Activated CD4-positive, CD25-positive, alpha-beta regulatory T cell treated with anti-CD3 and anti-CD28 coated beads, Interleukin-2, amount 50 U/mL, for 16 hours (primary cell): ENCODE data around the gene SRSF5.
"Not testable (repeated sequence)": the region's sequence is repeated elsewhere in the genome, so short reads cannot be mapped to it uniquely, and the experiment has no call there.

Experiments used
- DNase-seq: peaks from one replicate; pipeline ENCODE4 v3.0.0-alpha.2; 2020; ENCODE audit warnings: low read depth, low spot score

SRSF5 gene

DNA sequence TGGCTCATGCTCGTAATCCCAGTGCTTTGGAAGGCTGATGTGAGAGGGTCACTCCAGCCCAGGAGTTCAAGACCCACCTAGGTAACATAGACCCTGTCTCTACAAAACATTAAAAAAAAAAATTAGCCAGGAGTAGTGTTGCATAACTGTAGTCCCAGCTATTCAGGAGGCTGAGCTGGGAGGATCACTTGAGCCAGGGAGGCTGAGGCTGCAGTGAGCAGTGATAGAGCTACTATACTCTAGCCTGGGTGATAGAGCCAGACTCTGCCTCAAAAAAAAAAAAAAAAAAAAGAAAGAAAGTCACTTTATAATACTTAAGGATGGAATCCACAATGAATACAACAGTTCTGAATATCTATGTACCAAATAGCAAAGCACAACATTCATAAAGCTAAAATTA is 40.2 kb downstream of the SRSF5 start:
- DNase-seq = no peak

DNA sequence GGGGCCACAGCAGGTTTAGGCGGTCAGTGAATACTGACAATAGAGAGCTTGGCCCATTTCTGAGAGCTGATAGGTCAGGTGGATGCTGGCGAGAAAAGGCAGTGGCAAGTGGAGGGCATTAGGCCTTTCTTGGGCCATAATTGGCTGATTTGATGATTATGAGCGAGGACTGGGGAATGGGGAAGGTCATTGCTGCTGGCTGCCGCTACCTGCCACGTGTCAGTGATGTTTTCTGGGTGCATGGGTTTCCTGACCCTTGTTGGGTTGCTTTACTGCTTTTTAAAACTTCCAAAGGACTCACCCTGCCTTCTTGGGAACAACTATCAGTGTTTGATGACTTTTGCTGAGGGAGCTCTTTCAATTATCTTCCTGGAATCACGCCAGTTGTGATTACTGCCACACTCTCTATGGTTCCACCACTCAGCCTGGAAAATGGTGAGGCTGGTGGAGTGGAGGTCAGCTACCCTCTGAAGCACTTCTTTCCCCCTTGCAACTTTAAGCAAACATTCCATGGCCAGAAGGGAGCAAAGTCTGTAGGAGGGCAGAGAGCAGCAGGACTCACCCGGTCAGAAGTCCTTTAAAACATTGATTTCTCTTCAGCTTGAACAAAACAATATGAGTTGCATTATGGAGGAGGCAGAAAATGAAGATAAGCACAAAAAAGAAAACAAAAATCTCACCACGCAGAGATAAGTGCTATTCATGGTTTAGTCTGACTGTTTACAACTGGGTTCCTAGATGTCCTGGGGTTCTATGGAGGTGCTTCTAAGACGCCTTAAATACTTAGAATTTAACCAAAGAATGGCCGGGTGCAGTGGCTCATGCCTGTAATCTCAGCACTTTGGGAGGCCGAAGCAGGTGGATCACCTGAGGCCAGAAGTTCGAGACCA is 42.2 kb downstream of the SRSF5 start:
- no peak for DNase-seq

DNA sequence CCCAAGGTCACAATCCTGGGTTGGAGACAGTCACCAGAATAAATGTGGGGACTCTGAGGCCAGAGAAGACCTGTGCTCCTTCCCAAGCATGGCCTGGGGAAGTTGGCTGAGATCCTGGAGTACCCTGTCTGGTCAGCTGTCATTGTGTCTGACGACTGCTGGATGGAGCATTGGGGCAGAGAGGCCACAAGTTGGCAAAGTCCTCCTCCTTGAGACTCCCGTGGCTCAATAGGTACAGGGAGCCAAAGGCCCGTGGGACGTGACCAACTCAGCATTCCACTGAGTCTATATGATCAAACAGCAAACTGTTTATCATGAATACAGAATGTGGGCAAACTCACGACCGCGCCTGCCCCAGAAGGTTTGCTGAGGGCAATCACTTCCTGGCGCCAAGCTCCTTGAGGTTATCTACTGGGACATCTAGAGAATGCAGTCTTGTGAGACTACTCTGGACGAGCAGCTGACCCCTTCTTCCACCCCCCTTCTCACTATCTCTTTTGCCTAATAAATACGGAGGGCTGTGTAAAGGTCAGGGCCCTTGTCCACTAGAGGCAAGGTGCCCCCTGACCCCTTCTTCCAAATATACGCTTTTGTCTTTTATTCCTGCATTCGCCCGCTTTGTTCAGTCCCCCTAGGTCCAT is 44.4 kb downstream of the SRSF5 start:
- DNase-seq = no peak

DNA sequence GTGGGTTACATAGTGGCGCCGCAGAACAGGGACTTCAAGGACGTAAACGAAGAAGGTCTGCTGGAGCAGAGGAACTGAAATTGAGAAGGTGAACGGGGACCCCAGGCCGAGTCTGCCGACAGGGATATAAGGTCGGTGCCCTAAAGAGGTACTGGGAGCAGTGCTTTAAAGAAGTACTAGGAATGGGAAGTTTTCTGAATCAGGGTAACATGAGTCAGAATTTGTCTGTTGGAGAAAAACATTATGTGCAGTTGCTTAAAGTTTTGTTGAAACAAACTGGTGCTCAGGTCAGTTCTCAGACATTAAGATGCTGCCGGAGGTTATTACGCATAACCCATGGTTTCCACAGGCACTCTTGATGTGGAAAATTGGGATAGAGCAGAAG is 44.9 kb downstream of the SRSF5 start:
- no peak for DNase-seq

DNA sequence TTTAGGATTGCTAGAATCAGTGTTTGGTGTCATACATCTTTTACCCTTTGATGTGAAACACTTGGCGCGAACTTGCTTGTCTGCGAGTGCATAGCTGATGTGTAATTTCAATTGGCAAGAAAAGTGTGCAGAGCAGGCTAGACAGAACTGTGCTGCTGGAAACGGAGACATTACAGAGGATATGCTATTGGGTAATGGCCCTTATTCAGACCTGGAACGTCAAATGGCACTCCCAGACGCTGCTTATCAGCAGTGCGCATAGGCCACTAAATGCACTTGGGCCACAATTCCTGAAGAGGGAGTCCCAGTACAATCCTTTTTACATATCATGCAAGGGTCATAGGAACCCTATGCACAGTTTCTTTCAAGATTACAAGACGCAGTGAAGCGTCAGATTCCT is 45.8 kb downstream of the SRSF5 start:
- DNase-seq = no peak

DNA sequence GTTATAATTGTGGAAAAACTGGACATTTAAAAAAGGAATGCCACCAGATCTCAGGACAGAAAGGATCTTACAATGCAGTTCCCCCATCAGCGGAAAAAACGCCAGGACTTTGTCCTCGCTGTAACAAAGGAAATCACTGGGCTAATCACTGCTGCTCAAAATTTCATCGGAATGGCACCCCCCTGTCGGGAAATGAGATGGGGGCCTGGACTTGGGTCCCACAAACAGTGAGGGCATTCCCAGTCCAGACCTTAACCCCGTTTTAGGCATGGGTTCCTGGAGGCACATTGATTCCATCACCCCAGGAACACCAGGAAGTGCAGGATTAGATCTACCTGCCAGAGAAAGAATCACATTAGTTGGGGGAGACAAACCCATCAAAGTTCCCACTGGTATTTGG is 46.4 kb downstream of the SRSF5 start:
- not testable (repeated sequence) for DNase-seq

DNA sequence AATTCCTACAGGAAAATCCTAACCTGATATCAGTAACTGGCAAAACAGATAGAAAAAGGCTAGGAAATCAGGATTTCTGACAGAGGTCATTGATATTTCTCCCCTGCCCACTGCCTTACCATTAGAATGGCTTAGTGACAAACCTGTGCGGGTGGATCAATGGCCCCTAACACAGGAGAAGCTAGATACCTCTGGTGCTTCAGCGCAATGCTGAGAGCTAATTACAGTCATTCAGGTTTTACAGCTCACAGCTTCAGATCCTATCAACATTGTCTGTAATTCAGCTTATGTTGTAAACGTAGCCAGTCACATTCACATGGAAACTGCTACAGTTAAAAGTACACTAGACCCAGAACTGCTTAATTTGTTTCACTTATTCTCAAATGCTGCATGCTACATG is 47.5 kb downstream of the SRSF5 start:
- DNase-seq = no peak

DNA sequence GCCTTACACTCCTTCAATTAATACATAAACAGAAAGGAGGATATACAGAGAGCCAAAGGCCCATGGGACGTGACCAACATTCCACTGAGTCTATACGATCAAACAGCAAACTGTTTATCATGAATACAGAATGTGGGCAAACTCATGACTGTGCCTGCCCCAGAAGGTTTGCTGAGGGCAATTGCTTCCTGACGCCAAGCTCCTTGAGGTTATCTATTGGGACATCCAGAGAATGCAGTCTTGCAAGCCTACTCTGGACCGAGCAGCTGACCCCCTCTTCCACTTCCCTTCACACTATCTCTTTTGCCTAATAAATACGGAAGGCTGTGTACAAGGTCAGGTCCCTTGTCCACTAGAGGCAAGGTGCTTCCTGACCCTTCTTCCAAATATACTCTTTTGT is 48.6 kb downstream of the SRSF5 start:
- no peak for DNase-seq

DNA sequence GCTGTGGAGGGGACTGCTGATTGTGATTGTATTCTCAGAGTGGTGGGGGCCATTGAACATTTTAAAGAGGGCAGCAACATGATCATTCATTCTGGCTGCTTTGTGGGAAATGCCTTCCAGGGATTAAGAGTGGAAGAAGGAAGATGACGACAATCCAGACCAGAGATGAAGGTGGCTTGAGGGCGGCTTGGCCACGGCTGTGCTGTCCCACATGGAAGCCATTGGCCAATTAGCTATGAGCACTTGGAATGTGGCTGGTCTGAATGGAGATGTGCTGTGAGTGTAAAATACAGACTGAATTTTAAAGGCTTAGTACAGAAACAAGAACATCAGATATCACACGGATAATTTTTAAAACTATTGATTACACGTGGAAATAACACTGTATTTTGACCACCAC is 49.3 kb downstream of the SRSF5 start:
- no peak for DNase-seq

DNA sequence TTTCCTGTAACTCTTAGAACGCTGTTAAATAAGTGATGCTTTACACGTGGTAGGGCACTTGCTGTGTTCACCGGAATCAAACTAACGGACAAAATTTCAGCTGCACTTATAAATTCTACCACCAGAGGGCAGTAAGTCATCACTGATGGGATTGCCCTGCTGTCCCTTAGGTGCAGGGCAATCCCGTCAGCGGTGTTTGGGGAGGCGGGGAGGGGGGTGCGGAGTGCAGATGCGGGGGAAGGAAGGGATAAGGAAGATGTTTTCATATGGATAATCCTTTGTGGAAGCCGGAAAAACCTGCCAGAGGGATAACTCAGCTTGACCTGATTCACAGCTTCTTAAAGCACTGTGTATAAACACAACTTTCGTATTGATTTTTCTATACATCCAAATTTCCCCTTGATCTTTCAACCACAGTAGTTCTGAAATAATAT is 51.8 kb downstream of the SRSF5 start:
- peak; percentile 16 for DNase-seq

DNA sequence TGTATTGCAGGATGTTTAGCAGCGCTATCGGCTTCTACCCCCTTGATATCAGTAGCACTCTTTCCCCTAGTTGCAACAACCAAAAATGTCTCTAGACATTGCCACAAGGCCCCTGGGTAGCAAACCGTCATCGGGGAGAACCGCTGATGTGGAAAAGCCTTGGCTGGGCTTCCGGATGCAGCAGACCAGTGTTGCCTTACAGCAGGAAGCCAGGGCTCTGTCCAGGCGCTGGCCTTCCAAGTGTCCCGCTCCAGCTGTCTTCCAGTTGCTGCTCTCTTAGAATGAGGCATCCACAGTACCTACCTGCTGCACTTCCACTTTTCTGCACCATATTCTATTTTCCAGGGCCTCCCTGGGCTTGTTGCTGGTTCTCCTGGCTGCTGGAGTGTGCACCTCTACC is 52.7 kb downstream of the SRSF5 start:
- no peak for DNase-seq

DNA sequence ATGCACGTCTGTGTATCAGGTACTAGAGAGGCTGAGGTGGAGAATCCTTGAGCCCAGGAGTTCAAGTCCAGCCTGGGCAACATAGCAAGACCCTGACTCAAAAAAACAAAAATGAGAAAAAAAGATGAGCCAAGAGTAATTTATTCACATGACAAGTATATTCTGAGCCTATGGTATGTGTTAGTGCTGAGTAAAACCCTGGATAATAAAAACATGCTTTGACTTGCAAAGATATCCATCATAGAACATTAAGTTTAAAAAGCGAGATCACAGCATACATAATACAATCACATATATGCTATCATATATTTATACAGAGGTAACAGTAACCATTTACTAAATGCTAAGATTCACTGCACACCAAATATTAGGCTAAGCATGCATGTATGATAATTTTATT is 54.0 kb downstream of the SRSF5 start:
- no peak for DNase-seq
